GM13977 (cell line): ENCODE measurements around the gene FNIP2.
"Not testable (repeated sequence)": the region's sequence is repeated elsewhere in the genome, so short reads cannot be mapped to it uniquely, and the experiment has no call there.

Source experiments
- DNase-seq: peaks from one replicate; pipeline ENCODE4 v3.0.0; 2012; ENCODE audit warnings: low spot score
- in situ Hi-C: fragments of 300-500 bp; cut with MboI; formaldehyde crosslinking; loops from one replicate; pipeline ENCODE4 v1.12.0; 2022; ENCODE audit warnings: low sequenced_read_pairs, low pct_unique_long_range_greater_than_20kb, mixed read lengths, inconsistent platforms; ENCODE audit not compliant: unreplicated experiment
- TF ChIP-seq, protein P1 (sequence below): IDR thresholded peaks from 2 replicates; pipeline ENCODE4 v1.5.1; 2012; ENCODE audit warnings: mild to moderate bottlenecking, control low read depth; ENCODE audit not compliant: insufficient read depth; ENCODE audit errors: extremely low read depth, missing control alignments

FNIP2 gene

DNA sequence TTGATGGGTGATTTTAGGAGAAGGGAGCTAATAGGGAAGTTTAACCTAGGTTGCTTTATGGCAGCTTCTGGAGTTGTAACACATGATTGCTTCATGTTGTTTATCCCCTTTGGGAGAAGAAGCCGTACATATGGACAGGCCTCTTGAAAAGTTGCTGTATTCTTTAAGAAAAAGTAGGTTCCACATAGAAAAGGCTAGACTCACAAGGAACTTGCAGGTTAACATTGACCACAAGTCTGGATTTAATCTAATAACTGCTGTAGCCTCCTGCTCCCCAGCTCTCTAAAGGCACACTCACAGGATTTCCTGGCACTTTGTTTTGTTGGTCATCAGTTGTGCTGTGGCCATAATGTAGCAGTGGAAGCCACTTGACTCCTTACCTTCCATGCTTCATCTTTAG lies 19.7 kb downstream of the FNIP2 start:
- in situ Hi-C loops: no loop called here
- TF ChIP-seq, protein P1, sequence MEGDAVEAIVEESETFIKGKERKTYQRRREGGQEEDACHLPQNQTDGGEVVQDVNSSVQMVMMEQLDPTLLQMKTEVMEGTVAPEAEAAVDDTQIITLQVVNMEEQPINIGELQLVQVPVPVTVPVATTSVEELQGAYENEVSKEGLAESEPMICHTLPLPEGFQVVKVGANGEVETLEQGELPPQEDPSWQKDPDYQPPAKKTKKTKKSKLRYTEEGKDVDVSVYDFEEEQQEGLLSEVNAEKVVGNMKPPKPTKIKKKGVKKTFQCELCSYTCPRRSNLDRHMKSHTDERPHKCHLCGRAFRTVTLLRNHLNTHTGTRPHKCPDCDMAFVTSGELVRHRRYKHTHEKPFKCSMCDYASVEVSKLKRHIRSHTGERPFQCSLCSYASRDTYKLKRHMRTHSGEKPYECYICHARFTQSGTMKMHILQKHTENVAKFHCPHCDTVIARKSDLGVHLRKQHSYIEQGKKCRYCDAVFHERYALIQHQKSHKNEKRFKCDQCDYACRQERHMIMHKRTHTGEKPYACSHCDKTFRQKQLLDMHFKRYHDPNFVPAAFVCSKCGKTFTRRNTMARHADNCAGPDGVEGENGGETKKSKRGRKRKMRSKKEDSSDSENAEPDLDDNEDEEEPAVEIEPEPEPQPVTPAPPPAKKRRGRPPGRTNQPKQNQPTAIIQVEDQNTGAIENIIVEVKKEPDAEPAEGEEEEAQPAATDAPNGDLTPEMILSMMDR: no peak
- DNase-seq: no peak

DNA sequence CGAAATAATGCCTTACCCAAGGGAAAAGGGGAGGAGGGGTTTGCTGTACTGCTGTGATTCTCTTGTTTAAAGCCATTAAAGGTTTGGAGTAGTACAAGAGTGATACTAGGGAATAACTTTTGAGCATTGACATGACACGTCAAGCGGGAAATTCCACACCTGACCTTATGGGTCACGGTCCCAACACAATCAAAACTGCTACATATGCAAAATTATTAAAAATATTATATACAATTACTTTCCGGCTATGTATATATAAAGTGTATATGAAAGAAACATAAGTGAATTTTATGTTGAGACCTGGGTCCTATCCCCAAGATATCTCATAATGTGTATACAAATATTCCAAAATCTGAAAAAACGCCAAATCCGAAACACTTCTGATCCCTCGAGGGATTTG lies 21.0 kb downstream of the FNIP2 start:
- DNase-seq: no peak
- TF ChIP-seq, protein P1: no peak
- in situ Hi-C loops: no loop called here

GRCh38 chr4:158793021-158793420 lies 24.2 kb downstream of the FNIP2 start:
- in situ Hi-C loops: no loop called here
- DNase-seq: no peak
- TF ChIP-seq, protein P1: no peak

- DNase-seq: not testable (repeated sequence)
Measured at GRCh38 chr4:158793430-158793829, 24.6 kb downstream of the FNIP2 start.

DNA sequence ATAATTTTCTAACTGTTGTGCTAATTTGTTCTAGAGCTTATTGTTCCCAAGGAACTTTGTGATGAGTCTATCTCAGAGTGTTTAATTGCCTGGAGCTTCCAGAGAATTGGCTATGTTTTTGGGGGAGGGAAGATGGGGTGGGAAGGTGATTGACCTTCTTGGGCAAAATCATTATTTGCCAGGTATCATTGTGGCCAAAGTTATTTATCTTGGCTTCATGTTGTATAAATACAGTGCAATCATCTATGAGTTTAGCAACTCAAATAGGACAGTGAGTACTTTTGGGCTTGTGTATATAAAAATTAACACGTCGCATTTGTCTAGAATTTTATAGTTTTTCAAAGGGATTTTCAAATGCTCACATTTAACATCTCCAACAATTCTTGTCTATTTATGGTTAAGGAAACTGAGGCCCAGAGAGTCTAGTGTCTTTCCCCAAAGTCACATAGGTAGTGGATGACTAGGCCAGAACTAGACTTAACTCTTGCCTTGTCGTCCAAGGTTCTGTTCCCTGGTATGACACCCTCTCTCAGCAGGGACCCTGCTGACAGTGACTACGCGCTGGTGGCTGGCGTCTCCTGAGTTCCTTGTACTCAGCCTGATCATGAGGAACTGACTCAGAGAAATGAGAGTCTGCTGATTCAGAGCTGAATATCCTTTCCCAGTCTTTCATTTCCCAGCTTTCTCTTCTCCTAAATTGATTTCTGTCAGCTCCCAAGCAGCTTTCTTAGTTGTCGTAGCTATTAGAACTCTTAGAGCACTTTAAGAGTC lies 27.7 kb downstream of the FNIP2 start:
- no peak for DNase-seq
- TF ChIP-seq, protein P1: no peak

More at GRCh38 chr4:158793430-158793829, 24.6 kb downstream of the FNIP2 start:
- in situ Hi-C loops: not testable (repeated sequence)

DNA sequence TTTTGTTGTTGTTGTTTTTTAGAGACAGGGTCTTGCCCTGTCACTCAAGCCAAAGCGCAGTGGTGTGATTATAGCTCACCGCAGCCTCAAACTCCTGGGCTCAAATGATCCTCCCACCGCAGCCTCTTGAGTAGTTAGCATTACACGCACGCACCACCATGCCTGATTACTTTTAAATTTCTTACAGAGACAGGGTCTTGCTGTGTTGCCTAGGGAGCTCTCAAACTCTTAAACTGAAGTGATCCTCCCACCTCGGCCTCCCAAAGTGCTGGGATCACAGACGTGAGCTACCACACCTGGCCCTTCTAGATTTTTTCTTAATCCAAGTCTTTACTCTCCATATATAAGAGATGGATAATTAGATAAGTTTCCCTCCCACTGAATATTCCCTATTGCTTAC lies 29.2 kb downstream of the FNIP2 start:
- in situ Hi-C loops: no loop called here
- TF ChIP-seq, protein P1: no peak
- no peak for DNase-seq

More for the DNA sequence above, 27.7 kb downstream of the FNIP2 start:
- in situ Hi-C loops: no loop called here

DNA sequence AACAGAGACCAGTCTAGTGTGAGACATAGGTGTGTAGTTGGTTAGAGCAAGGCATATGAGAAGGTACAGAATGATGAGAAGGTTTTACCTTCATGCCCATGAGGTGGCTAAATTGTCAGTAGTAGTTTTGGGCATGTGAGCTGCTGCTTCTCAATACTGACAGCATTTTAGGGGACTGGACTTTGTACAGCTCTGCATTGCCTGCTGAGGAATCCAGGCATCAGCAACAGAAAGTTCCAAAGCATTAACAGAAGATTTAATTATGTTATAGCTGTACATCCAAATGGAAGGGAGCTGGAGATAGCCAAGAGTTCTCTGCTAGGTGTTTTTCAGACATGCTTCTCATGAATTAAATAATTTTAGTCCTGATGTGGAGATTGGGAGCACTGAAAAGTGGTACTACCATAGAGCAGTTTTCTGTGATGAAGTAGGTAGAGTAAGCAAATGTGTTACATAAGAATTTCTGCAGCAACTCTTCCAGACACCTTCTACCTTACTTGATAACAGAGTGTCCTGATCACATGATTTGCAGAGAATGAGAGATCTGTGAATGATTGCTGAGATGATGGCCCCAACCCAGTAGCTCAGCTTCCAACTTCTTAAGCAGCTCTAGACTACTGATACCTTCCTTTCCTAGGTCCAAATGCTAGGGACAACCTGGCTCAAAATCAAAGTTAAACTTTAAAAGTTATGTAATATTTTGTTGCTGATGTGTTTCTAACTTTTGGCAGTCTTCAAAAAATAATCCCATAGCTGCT lies 30.4 kb downstream of the FNIP2 start:
- in situ Hi-C loops: no loop called here
- no peak for DNase-seq
- TF ChIP-seq, protein P1: no peak
